GM12872 (cell line): ENCODE results near the gene HBP1.

Source experiments
- TF ChIP-seq, protein P1 (sequence below): IDR thresholded peaks from 3 replicates; pipeline ENCODE4 v1.5.1; 2011; ENCODE audit warnings: low read depth, mild to moderate bottlenecking, low read length, moderate library complexity; ENCODE audit not compliant: insufficient read depth

HBP1 gene

DNA sequence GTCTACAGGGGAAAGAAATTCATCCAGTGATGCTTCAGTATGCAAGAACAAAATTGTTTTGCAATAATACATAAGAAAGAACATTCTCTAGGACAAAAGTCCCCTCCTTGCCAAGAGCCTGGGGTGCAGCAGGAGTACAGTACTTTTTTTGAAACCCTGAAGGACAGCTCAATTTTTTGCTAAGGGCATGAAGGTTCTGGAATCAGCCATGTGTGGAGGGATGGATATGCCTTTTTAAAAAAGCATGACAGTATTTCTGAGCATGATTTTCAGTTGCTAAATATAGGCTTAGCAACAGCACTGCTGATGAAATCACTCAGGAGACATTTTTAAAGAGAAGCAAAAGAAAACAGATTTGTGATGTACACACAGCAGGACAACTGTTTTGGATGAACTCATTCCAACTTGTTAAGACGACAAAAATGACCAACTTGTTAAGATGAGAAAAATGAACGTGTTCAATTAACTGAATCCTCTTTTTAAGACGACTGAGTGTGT, 39.3 kb downstream of the HBP1 start:
- TF ChIP-seq, protein P1, sequence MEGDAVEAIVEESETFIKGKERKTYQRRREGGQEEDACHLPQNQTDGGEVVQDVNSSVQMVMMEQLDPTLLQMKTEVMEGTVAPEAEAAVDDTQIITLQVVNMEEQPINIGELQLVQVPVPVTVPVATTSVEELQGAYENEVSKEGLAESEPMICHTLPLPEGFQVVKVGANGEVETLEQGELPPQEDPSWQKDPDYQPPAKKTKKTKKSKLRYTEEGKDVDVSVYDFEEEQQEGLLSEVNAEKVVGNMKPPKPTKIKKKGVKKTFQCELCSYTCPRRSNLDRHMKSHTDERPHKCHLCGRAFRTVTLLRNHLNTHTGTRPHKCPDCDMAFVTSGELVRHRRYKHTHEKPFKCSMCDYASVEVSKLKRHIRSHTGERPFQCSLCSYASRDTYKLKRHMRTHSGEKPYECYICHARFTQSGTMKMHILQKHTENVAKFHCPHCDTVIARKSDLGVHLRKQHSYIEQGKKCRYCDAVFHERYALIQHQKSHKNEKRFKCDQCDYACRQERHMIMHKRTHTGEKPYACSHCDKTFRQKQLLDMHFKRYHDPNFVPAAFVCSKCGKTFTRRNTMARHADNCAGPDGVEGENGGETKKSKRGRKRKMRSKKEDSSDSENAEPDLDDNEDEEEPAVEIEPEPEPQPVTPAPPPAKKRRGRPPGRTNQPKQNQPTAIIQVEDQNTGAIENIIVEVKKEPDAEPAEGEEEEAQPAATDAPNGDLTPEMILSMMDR: no peak

DNA sequence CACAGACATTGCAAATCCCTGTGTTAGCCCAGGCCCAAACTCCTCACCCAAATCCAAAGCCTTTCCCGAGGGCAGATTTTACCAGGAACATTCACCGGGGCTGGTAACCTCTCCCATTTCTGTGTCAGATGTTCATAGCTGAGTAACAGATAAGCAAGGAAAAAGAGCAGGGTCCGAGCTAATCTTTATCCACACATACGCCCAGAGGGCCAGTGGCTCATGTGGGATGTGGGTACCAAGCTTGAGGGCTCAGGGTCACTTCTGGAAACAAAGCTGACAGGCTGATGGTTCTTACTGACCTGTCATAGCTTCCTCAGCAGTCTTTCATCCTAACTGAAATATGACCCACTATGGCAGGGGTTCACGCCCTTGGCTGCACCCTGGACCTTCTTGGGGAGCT, 39.8 kb downstream of the HBP1 start:
- TF ChIP-seq, protein P1: no peak

DNA sequence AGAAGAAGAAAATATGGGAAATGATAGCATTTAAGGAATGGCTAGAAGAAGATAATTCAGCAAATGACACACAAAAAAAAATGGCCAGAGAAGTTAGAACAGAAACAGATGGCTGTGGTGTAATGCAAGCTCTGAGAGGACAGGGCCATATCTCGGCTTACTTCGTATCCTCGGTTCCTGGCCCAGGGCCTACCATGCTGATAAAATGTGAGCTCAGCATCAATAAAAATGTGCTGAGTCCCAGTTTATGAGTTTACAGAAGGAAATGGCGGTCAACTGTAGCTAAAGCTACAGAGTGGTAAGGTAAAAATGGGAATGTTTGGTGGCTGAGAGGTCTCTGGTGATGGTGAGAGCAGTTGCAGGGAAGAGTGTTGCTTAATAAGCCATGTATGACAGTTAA, 40.8 kb downstream of the HBP1 start:
- TF ChIP-seq, protein P1: no peak

DNA sequence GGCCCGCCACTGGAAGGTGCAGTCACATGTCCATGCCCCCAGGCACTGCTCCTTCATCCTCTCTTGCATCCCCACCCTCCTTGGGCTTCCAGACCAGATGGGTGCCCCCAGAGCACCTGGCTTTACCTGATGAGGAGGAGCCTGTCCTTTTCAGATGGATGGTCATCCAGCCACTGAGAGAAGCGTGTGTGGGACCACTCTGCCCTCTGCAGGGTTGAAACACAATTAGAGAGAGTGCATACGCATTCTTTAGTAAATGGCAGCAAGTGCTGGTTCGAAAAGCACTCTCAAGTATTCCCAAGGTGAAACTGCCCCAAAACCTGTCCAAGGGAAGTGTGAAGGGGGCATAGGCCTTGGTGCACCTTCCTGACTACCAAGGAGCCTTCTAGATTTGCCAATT, 41.6 kb downstream of the HBP1 start:
- TF ChIP-seq, protein P1: no peak

DNA sequence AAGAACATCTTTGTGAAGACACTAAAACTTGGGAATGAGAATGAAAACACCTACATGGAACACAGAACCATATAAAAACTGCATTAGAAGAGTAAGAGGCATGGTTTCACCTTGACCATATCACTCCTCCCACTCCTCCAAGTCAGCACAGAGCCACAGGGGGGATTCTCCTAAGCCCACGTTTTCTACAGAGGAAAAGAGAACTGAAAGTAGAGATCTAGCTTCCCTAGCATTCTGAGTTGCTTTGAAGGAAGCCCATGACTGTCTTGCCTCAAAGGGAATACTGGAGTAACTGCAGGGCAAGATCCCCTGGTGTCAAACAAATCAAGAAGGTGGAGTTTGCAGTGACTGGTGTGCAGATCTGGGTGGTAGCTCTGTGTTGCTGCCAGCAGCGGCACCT, 43.9 kb downstream of the HBP1 start:
- TF ChIP-seq, protein P1: no peak

DNA sequence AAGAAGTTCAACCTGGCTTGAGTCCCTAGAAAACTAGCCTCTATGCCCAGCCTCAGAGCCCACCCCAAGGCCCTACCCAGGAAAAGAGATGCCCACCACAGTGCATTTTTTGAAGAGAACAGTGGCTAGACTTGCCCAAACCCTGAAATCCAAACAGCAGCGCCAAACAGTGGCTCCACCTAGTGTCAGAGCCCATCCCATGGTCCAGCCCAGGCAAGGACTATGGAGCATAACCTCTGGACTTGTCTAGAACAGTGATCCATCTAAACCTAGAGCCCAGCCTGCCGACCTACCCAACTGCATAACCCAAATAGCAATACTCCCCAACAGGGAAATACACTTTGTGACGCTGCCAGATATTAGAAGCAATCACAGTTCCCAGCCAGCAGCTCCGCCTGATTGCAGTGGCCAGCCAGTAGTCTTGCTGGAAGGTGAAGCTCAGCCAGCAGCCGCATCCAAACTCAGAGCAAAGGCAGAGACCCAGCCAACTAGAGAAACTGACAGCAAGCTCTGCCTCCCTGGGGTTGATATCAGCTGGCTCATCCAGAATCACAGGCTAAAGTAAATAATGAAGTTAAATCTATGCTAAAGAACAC, 44.5 kb downstream of the HBP1 start:
- TF ChIP-seq, protein P1: no peak

DNA sequence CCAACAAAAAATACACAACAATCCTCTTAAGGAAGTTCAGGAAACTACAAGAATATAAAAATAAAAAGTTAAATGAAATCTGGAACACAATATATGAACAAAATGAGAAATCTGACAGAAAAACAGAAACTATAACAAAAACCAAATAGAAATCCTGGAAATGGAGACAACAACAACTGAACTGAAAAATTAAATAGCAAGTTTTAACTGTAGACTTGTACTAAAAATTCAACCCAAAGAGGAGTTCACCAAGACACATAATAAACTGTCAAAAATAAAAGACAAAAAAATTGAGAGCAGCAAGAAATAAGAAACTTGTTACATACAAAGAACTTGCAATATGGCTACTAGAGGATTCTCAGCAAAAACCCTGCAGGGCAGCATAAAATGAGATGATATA, 45.1 kb downstream of the HBP1 start:
- TF ChIP-seq, protein P1: no peak
